Left kidney (tissue), 2 donors: ENCODE results near the gene KHNYN. TPM values are rescaled to one million over a fixed set of nuclear protein-coding genes. Genes with fewer than 3 reads are reported as not detected.

Experiments
- DNase-seq: peaks from one replicate; pipeline ENCODE4 v3.0.0-alpha.2; 2013
- polyA plus RNA-seq: library from polyadenylated mRNA; unstranded; fragments of 120-200 nt; gene quantifications from one replicate; pipeline ENCODE4 v1.2.1, GENCODE V29; 2013; ENCODE audit not compliant: insufficient read length

Gene KHNYN
- polyA plus RNA-seq, 1 donor, result 50.5 TPM

- no peak for DNase-seq
Measured at GRCh38 chr14:24399999-24400718, 29.6 kb upstream of the KHNYN start.

GRCh38 chr14:24401810-24402702 lies 27.7 kb upstream of the KHNYN start:
- no peak for DNase-seq

- DNase-seq, result no peak
Measured at GRCh38 chr14:24403294-24403998, 26.3 kb upstream of the KHNYN start.

- DNase-seq, result no peak
Measured at GRCh38 chr14:24404814-24405213, 24.9 kb upstream of the KHNYN start.

GRCh38 chr14:24406416-24406815 lies 23.3 kb upstream of the KHNYN start:
- DNase-seq, result no peak

GRCh38 chr14:24407608-24408325 lies 22.0 kb upstream of the KHNYN start:
- DNase-seq, result no peak

- no peak for DNase-seq
Measured at GRCh38 chr14:24408764-24409163, 21.0 kb upstream of the KHNYN start.

GRCh38 chr14:24409192-24409591 lies 20.6 kb upstream of the KHNYN start:
- DNase-seq, result no peak

- no peak for DNase-seq
Measured at GRCh38 chr14:24409956-24410355, 19.8 kb upstream of the KHNYN start.

- no peak for DNase-seq
Measured at GRCh38 chr14:24411443-24412389, 18.0 kb upstream of the KHNYN start.

- no peak for DNase-seq
Measured at GRCh38 chr14:24414077-24414476, 15.7 kb upstream of the KHNYN start.

- DNase-seq, result no peak
Measured at GRCh38 chr14:24414732-24415420, 14.9 kb upstream of the KHNYN start.

GRCh38 chr14:24415421-24416253 lies 14.1 kb upstream of the KHNYN start:
- no peak for DNase-seq

- DNase-seq, result no peak
Measured at GRCh38 chr14:24416254-24416931, 13.4 kb upstream of the KHNYN start.

- no peak for DNase-seq
Measured at GRCh38 chr14:24416932-24417619, 12.7 kb upstream of the KHNYN start.

- no peak for DNase-seq
Measured at GRCh38 chr14:24417832-24418491, 11.8 kb upstream of the KHNYN start.

GRCh38 chr14:24418492-24418873 lies 11.3 kb upstream of the KHNYN start:
- no peak for DNase-seq

- DNase-seq, result no peak
Measured at GRCh38 chr14:24422261-24422660, 7.5 kb upstream of the KHNYN start.
